Esophagus muscularis mucosa (tissue), 4 donors: ENCODE measurements around the gene CNTROB. TPM values are rescaled to one million over a fixed set of nuclear protein-coding genes. Genes with fewer than 3 reads are reported as not detected.
"Not testable (repeated sequence)": the region's sequence is repeated elsewhere in the genome, so short reads cannot be mapped to it uniquely, and the experiment has no call there.

Experiments
- DNase-seq: peaks from one replicate; pipeline ENCODE4 v3.0.0-alpha.2; 2017; ENCODE audit errors: extremely low spot score
- H3K27ac ChIP-seq, 4 donors: fragments of 200-600 bp; sonication (generic); replicated peaks in 1 of 4; 1 replicate in 3 of 4; 2 replicates in 1 of 4; pipeline ENCODE4 v1.5.1; 2016 to 2019; ENCODE audit warnings: mild to moderate bottlenecking in 1 of 4
- H3K27me3 ChIP-seq, 4 donors: fragments of 200-600 bp; sonication (generic); one replicate each; pipeline versions ENCODE4 v1.5.1 to v1.6.0; 2016 to 2019
- H3K36me3 ChIP-seq, 4 donors: fragments of 200-600 bp; sonication (generic); one replicate each; pipeline ENCODE4 v1.5.1; 2016 to 2019
- H3K4me1 ChIP-seq, 4 donors: fragments of 200-600 bp; sonication (generic); one replicate each; pipeline ENCODE4 v1.5.1; 2016 to 2019
- H3K4me3 ChIP-seq, 4 donors: fragments of 200-600 bp; sonication (generic); 1 replicate in 2 of 4; 2 replicates in 2 of 4; pipeline ENCODE4 v1.5.1; 2016 to 2019; ENCODE audit warnings: mild to moderate bottlenecking in 4 of 4, moderate library complexity in 1 of 4
- H3K9me3 ChIP-seq, 4 donors: fragments of 200-600 bp; sonication (generic); 1 replicate in 3 of 4; 2 replicates in 1 of 4; pipeline ENCODE4 v1.5.1; 2016 to 2019
- EP300 ChIP-seq: sonication (generic); formaldehyde crosslinking; IDR thresholded peaks from one replicate; pipeline ENCODE4 v1.6.1; 2017; ENCODE audit warnings: antibody characterized with exemption
- POLR2A ChIP-seq: fragments of 450-650 bp; IDR thresholded peaks from one replicate; pipeline ENCODE4 v1.6.1; 2017; ENCODE audit warnings: antibody characterized with exemption, moderate library complexity, mild to moderate bottlenecking, low read depth
- POLR2AphosphoS5 ChIP-seq, 2 donors: sonication (generic); formaldehyde crosslinking; IDR thresholded peaks; one replicate each; pipeline ENCODE4 v1.6.1; 2017; ENCODE audit warnings: antibody characterized with exemption in 2 of 2
- WGBS: methylation state at CpG from one replicate; pipeline ENCODE4 v1.1.5; 2018; 5-methylcytosine and 5-hydroxymethylcytosine counted together
- intact Hi-C: fragments of 100-400 bp; cut with DNase I; formaldehyde crosslinking; loops from one replicate; pipeline ENCODE4 v1.15.1; 2023
- total RNA-seq, 4 donors: library from RNA; depleted of rRNA; stranded (reverse); fragments of >200 nt; gene quantifications; one replicate each; pipeline versions ENCODE4 v1.1.0 to v1.2.1, GENCODE V29; 2016
- TF ChIP-seq, protein P1 (sequence below), 3 experiments: fragments of 200-600 bp in 2 of 3; fragments of 450-650 bp in 1 of 3; sonication (generic) in 2 of 3; IDR thresholded peaks; one replicate each; pipeline ENCODE4 v1.5.1; 2017 to 2019; ENCODE audit warnings: antibody characterized with exemption in 3 of 3, mild to moderate bottlenecking in 2 of 3, moderate library complexity in 1 of 3

CNTROB gene
- total RNA-seq, 4 donors from 2014 or later, result 14.4 to 20.0 (median 16.9) TPM

DNA sequence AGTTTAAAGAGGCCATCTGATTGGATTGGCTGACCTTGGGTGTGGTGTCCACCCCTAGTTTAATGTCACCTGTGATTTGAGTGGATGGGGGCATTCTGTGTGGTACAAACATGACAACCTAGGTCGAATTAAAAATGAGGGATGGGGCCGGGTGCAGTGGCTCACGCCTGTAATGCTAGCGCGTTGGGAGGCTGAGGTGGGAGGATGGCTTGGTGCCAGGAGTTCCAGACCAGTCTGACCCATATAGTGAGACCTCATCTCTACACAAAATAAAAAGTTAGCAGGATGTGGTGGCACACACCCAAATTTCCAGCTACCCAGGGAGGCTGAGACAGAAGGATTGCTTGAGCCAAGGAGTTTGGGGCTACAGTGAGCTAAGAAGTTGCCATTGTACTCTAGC lies 14.4 kb downstream of the CNTROB start:
- no peak overlapping the region for H3K4me3 ChIP-seq
- no peaks in the 10 kb centered on the region for H3K9me3 ChIP-seq
- no peaks in the 10 kb centered on the region for H3K27me3 ChIP-seq
- 71% methylated on average over 5 of the region's 5 CpGs for WGBS
- DNase-seq, result no peak
- intact Hi-C loops, result no loop called here
- H3K36me3 ChIP-seq, result peaks cover 56 to 77% (median 73%) of the 10 kb centered on the region in 4 donors
- H3K4me1 ChIP-seq, result peaks cover 0 to 7% (median 1%) of the 10 kb centered on the region in 4 donors
- no peak overlapping the region for H3K27ac ChIP-seq
- no peak for TF ChIP-seq EP300

DNA sequence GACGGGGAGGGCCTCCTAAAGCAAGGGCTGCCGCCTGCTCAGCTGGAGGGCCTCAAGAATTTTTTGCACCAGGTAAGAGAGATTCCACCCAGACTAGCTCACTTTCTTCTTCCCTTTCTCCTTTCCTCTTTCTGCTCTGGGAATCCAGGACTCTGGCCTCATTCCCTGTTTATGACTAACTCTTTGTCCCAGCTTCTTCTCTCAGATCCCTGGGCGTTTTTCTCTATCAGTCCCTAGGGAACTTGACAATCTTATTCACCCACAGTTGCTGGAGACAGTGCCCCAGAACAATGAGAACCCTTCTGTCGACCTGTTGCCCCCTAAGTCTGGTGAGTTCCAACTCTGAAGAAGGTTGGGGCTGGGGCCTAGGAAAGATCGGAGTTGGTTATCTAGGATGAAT lies 15.6 kb downstream of the CNTROB start:
- no peak for TF ChIP-seq EP300
- TF ChIP-seq, protein P1, sequence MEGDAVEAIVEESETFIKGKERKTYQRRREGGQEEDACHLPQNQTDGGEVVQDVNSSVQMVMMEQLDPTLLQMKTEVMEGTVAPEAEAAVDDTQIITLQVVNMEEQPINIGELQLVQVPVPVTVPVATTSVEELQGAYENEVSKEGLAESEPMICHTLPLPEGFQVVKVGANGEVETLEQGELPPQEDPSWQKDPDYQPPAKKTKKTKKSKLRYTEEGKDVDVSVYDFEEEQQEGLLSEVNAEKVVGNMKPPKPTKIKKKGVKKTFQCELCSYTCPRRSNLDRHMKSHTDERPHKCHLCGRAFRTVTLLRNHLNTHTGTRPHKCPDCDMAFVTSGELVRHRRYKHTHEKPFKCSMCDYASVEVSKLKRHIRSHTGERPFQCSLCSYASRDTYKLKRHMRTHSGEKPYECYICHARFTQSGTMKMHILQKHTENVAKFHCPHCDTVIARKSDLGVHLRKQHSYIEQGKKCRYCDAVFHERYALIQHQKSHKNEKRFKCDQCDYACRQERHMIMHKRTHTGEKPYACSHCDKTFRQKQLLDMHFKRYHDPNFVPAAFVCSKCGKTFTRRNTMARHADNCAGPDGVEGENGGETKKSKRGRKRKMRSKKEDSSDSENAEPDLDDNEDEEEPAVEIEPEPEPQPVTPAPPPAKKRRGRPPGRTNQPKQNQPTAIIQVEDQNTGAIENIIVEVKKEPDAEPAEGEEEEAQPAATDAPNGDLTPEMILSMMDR (IDR thresholded peaks at IDR 0.05), result no peak
- no peak for TF ChIP-seq POLR2AphosphoS5 (IDR thresholded peaks at IDR 0.05)
- no peak for TF ChIP-seq POLR2A
- Histone ChIP-seq H3K36me3 (peaks cover 51 to 67% (median 65%) of the 10 kb centered on the region in 4 donors), H3K27me3 (no peaks in the 10 kb centered on the region), H3K9me3 (no peaks in the 10 kb centered on the region), H3K4me1 (peaks cover 0 to 19% (median 11%) of the 10 kb centered on the region in 4 donors), H3K4me3 (no peak overlapping the region), H3K27ac (no peak overlapping the region)
- no peak for DNase-seq
- 90% methylated on average over 5 of the region's 5 CpGs for WGBS
- intact Hi-C loops, result no loop called here

DNA sequence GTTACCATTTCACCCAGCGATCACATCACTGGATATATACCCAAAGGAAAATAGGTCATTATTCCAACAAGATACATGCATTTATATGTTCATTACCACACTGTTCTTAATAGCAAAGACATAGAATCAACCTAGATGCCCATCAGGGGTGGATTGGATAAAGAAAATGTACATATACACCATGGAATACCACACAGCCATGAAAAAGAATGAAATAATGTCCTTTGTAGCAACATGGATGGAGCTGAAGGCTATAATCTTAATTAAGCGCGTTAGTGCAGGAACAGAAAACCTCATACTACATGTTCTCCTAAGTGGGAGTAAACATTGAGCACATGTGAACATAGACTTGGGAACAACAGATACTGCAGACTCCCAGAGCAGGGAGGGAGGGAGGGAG lies 18.6 kb downstream of the CNTROB start:
- H3K9me3 ChIP-seq, result no peaks in the 10 kb centered on the region
- WGBS, result 60% methylated on average over 3 of the region's 3 CpGs
- peaks cover 3 to 21% (median 11%) of the 10 kb centered on the region in 4 donors for H3K4me1 ChIP-seq
- no peaks in the 10 kb centered on the region for H3K27me3 ChIP-seq
- intact Hi-C loops, result no loop called here
- H3K27ac ChIP-seq, result no peak overlapping the region
- peaks cover 28 to 40% (median 38%) of the 10 kb centered on the region in 4 donors for H3K36me3 ChIP-seq
- H3K4me3 ChIP-seq, result no peak overlapping the region
- TF ChIP-seq POLR2A, result no peak
- TF ChIP-seq POLR2AphosphoS5 (IDR thresholded peaks at IDR 0.05), result no peak
- TF ChIP-seq, protein P1 (IDR thresholded peaks at IDR 0.05), result no peak
- TF ChIP-seq EP300, result no peak
- DNase-seq, result no peak

DNA sequence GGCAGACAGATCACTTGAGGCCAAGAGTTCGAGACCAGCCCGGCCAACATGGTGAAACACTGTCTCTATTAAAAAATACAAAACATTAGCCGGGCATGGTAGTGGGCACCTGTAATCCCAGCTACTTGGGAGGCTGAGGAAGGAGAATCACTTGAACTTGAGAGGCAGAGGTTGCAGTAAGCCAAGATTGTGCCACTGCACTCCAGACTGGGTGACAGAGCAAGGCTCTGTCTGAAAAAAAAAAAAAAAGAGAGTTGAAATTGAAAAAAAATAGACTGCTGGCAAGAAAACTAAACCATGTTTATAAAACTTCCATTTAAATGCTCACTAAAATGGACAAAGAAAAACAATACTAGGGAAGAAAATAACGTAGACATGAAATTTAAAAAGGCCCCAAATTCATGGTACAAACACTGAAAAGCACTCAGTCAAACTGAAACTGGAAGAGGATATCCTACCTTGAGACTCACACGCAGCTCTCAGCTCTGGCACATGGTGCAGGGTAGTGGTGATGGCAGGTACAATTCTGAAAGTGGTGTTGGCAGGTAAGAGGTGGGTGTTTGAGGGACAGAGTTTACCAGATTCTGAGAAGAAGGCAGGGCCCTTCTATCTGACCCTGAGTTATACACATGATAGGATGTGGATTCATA lies 19.3 kb downstream of the CNTROB start:
- H3K9me3 ChIP-seq, result no peaks in the 10 kb centered on the region
- no peaks in the 10 kb centered on the region for H3K27me3 ChIP-seq
- H3K4me1 ChIP-seq, result peaks cover 10 to 27% (median 16%) of the 10 kb centered on the region in 4 donors
- H3K36me3 ChIP-seq, result peaks cover 22 to 33% (median 31%) of the 10 kb centered on the region in 4 donors
- intact Hi-C loops, result no loop called here
- H3K27ac ChIP-seq, result peak overlapping the region; percentile 4 to 72 (median 55)
- WGBS, result 65% methylated on average over 5 of the region's 5 CpGs
- no peak for DNase-seq
- TF ChIP-seq POLR2AphosphoS5 (IDR thresholded peaks at IDR 0.05) (peak in 1 of 2 donors; percentile 9), POLR2A (no peak)
- TF ChIP-seq, protein P1 (IDR thresholded peaks at IDR 0.05), result no peak
- no peak overlapping the region for H3K4me3 ChIP-seq

DNA sequence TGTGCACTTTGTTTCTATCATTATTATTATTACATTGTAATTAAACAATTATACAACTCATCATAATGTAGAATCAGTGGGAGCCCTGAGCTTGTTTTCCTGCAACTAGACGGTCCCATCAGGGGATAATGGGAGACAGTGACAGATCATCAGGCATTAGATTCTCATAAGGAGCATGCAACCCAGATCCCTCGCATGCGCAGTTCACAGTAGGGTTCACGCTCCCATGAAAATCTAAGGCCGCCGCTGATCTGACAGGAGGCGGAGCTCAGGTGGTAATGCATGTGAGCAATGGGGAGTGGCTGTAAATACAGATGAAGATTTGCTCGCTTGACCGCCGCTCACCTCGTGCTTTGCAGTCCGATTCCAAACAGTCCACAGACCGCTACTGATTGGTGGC lies 21.3 kb downstream of the CNTROB start:
- peaks cover 15 to 34% (median 19%) of the 10 kb centered on the region in 4 donors for H3K4me1 ChIP-seq

More for the DNA sequence above, 21.3 kb downstream of the CNTROB start:
- 89% methylated on average over 13 of the region's 13 CpGs for WGBS
- H3K4me3 ChIP-seq, DNase-seq, H3K27me3 ChIP-seq, H3K9me3 ChIP-seq, intact Hi-C loops, H3K27ac ChIP-seq: not testable (repeated sequence)
- peaks cover 11 to 14% (median 13%) of the 10 kb centered on the region in 4 donors for H3K36me3 ChIP-seq
